Measurements from ENCODE around the gene CYRIA. TPM values are rescaled to one million over a fixed set of nuclear protein-coding genes. Genes with fewer than 3 reads are reported as not detected.

Gene CYRIA
- total RNA-seq, 1 experiment from 2014 or later = 4.0 TPM

DNA sequence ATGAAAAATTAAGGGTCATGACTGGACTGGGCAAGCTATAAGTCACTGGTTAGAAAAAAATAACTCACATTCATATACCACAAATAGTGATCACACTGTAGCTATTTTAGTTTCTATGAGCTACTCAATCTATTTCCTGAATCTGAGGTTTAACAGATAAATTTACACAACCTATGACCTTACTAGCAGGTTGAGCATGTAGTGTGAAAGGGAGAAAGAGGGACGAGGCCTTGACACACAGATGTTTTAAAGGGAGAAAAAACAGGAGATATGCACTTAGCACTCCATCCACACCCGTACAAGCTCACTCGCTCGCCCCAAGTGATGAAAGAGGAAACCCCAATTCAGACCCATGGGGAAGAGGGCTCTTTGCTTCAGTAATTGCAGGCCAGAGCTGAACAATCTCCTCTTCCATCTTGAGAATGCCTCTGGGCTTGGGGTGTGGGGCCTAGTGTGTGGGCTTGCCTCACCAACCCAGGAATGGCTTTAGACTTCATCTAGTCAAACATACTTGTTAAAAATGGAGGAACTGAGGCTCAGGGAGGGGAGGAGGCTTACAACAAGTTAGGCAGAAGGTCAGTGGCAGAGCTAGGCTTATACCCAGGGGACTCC, 10.7 kb downstream of the CYRIA start:
- ChIA-PET CTCF (interaction anchor here (0.6 kb wide), 1 partner anchor 192 kb away, joined by 8 read pairs; no protein-coding TSS in a partner anchor), POLR2A (ENCODE audit: unreplicated experiment) (no interaction called here)
- H3K36me3 ChIP-seq (ENCODE audit: low read depth) = no peaks in the 10 kb centered on the region
- no peak overlapping the region for H2AFZ ChIP-seq
- DNase-seq = peak in 1 of 2 experiments; percentile 33
- H3K27me3 ChIP-seq (ENCODE audit: insufficient read depth, low read depth) = no peaks in the 10 kb centered on the region
- no peaks in the 10 kb centered on the region for H3K9me2 ChIP-seq (ENCODE audit: insufficient read depth)
- H3F3A ChIP-seq (ENCODE audit: insufficient read depth, low read depth) = no peaks in the 10 kb centered on the region
- TF ChIP-seq EZH2 (IDR thresholded peaks at IDR 0.05; ENCODE audit: low read depth) = no peak
- TF ChIP-seq, protein P1, sequence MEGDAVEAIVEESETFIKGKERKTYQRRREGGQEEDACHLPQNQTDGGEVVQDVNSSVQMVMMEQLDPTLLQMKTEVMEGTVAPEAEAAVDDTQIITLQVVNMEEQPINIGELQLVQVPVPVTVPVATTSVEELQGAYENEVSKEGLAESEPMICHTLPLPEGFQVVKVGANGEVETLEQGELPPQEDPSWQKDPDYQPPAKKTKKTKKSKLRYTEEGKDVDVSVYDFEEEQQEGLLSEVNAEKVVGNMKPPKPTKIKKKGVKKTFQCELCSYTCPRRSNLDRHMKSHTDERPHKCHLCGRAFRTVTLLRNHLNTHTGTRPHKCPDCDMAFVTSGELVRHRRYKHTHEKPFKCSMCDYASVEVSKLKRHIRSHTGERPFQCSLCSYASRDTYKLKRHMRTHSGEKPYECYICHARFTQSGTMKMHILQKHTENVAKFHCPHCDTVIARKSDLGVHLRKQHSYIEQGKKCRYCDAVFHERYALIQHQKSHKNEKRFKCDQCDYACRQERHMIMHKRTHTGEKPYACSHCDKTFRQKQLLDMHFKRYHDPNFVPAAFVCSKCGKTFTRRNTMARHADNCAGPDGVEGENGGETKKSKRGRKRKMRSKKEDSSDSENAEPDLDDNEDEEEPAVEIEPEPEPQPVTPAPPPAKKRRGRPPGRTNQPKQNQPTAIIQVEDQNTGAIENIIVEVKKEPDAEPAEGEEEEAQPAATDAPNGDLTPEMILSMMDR (conservative IDR thresholded peaks at IDR 0.05) = no peak
- H3K27ac ChIP-seq = no peak overlapping the region
- H3K79me2 ChIP-seq (ENCODE audit: low read depth) = no peaks in the 10 kb centered on the region
- no peak overlapping the region for H3K4me2 ChIP-seq
- no TSS peak for BruUV-seq (replicated peaks)
- no peaks in the 10 kb centered on the region for H3K9me3 ChIP-seq (ENCODE audit: insufficient read depth, low read depth)
- H4K20me1 ChIP-seq (ENCODE audit: insufficient read depth) = no peaks in the 10 kb centered on the region
- no peaks in the 10 kb centered on the region for H3K4me1 ChIP-seq (replicated peaks; ENCODE audit: insufficient read depth)
- intact Hi-C loops (cut with micrococcal nuclease; ENCODE audit: unreplicated experiment) = no loop called here
- H3K4me3 ChIP-seq = no peak overlapping the region

DNA sequence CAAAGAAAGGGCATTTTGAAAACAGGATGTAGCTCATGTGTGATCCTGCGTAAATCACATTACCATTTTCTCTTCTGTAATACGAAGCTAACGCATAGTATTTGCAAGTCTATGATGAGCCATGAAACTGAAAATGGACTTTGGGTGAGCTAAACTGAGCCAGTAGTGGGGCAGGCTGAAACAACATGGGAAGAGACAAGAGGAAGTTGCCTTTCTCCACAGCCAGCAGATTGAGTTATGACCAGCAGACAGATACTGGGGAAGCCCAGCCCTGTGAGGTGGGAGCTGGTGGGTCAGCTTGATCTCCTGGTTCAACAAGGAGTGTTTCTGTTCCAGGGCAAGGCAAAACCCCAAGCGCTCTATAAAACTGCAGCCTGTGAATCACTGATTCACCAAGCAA, 11.8 kb downstream of the CYRIA start:
- Histone ChIP-seq H3K79me2 (ENCODE audit: low read depth) (no peaks in the 10 kb centered on the region), H3K4me3 (no peak overlapping the region), H3K27ac (no peak overlapping the region), H3K9me2 (ENCODE audit: insufficient read depth) (no peaks in the 10 kb centered on the region), H4K20me1 (ENCODE audit: insufficient read depth) (no peaks in the 10 kb centered on the region), H3K27me3 (ENCODE audit: insufficient read depth, low read depth) (no peaks in the 10 kb centered on the region), H3K9me3 (ENCODE audit: insufficient read depth, low read depth) (no peaks in the 10 kb centered on the region), H3K36me3 (ENCODE audit: low read depth) (no peaks in the 10 kb centered on the region), H3F3A (ENCODE audit: insufficient read depth, low read depth) (no peaks in the 10 kb centered on the region), H2AFZ (no peak overlapping the region), H3K4me2 (no peak overlapping the region), H3K4me1 (replicated peaks; ENCODE audit: insufficient read depth) (no peaks in the 10 kb centered on the region)
- TF ChIP-seq EZH2 (IDR thresholded peaks at IDR 0.05; ENCODE audit: low read depth) = no peak
- TF ChIP-seq, protein P1 (conservative IDR thresholded peaks at IDR 0.05) = no peak
- BruUV-seq (replicated peaks) = no TSS peak
- ChIA-PET CTCF (no interaction called here), POLR2A (ENCODE audit: unreplicated experiment) (no interaction called here)
- intact Hi-C loops (cut with micrococcal nuclease; ENCODE audit: unreplicated experiment) = no loop called here
- no peak for DNase-seq

DNA sequence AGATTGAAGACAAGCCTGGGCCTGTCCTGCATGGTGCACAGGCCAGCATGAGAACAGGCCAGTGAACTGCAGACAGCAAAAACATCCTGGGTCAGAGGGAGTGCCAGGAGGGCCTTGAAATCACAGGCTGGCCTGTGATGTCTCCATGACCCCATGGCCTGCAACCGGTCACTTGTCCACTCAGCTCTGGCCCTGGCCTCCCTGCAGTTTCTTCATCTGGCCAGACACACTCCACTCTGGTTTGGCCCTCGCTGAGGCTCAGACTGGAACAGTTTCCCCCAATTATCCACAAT, 12.6 kb downstream of the CYRIA start:
- peak in 1 of 2 experiments; percentile 12 for DNase-seq
- Histone ChIP-seq H2AFZ (no peak overlapping the region), H3K27ac (no peak overlapping the region)

More for the DNA sequence above, 12.6 kb downstream of the CYRIA start:
- no peak overlapping the region for H3K4me3 ChIP-seq
- H3K4me1 ChIP-seq (replicated peaks; ENCODE audit: insufficient read depth) = no peaks in the 10 kb centered on the region
- POLR2A ChIA-PET (ENCODE audit: unreplicated experiment) = no interaction called here
- no peaks in the 10 kb centered on the region for H3K27me3 ChIP-seq (ENCODE audit: insufficient read depth, low read depth)
- intact Hi-C loops (cut with micrococcal nuclease; ENCODE audit: unreplicated experiment) = no loop called here
- H3K79me2 ChIP-seq (ENCODE audit: low read depth) = no peaks in the 10 kb centered on the region
- H3K36me3 ChIP-seq (ENCODE audit: low read depth) = no peaks in the 10 kb centered on the region
- H3K4me2 ChIP-seq = no peak overlapping the region
- H3K9me2 ChIP-seq (ENCODE audit: insufficient read depth) = no peaks in the 10 kb centered on the region
- H3F3A ChIP-seq (ENCODE audit: insufficient read depth, low read depth) = no peaks in the 10 kb centered on the region
- no peaks in the 10 kb centered on the region for H3K9me3 ChIP-seq (ENCODE audit: insufficient read depth, low read depth)
- CTCF ChIA-PET = no interaction called here
- H4K20me1 ChIP-seq (ENCODE audit: insufficient read depth) = no peaks in the 10 kb centered on the region
- no TSS peak for BruUV-seq (replicated peaks)
- no peak for TF ChIP-seq EZH2 (IDR thresholded peaks at IDR 0.05; ENCODE audit: low read depth)
- TF ChIP-seq, protein P1 (conservative IDR thresholded peaks at IDR 0.05) = no peak
